GM19099 (cell line): ENCODE results near the gene SLC35F5.

ENCODE experiments used
- POLR2A ChIP-seq: IDR thresholded peaks from 3 replicates; pipeline ENCODE4 v1.6.1; 2011; ENCODE audit warnings: low read depth; ENCODE audit not compliant: insufficient read length; ENCODE audit errors: extremely low read depth

Gene SLC35F5, protein sequence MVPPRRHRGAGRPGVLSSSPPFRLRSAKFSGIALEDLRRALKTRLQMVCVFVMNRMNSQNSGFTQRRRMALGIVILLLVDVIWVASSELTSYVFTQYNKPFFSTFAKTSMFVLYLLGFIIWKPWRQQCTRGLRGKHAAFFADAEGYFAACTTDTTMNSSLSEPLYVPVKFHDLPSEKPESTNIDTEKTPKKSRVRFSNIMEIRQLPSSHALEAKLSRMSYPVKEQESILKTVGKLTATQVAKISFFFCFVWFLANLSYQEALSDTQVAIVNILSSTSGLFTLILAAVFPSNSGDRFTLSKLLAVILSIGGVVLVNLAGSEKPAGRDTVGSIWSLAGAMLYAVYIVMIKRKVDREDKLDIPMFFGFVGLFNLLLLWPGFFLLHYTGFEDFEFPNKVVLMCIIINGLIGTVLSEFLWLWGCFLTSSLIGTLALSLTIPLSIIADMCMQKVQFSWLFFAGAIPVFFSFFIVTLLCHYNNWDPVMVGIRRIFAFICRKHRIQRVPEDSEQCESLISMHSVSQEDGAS

DNA sequence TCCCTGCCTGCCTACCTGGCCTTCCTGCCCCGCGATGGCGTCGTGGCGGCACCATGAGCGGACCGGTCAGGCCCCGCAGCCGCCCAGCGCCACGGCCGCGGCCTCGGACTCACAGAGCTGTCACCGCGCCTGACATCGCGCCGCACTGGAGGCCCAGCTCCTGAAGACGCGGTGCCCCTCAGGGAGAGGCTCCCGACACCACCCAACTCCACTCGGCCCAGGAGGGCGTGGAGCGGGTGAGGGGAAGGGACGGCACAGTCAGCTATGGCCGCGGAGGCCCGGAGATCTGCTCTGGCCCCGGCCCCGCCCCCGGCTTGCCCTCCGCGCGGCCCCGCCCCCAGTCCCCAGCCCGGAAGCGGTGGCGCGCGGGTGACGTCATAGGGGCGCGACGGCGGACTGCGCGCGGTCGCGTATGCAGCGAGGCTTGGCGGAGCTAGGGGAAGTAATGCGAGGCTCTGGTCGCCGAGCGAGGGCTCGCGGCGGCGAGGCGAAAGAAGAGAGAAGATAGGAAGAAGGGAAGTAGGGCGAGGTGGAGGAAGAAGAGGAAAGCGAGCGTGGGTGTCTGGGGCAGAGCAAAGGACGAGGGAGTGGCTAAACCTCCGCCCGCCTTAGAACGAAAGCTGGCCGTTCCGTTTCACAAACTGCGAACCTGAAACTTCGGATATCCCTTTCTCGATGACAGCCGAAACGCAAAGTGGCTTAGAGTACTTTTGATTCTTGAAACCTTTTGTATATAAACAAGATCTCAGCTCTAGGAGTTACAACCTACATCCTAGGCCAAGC lies at the start of gene SLC35F5:
TSS of gene SLC35F5 (minus strand) at position 288 of the 783 bp plus-strand sequence. CDS start at position 55, 233 bp downstream.
- TF ChIP-seq POLR2A, result peak; percentile 75

- TF ChIP-seq POLR2A, result no peak
These were observed 42.9 kb upstream of the SLC35F5 start for GRCh38 chr2:113799375-113799774.

GRCh38 chr2:113797237-113797636 lies 40.8 kb upstream of the SLC35F5 start:
- TF ChIP-seq POLR2A, result no peak

GRCh38 chr2:113796592-113797175 lies 40.2 kb upstream of the SLC35F5 start:
- no peak for TF ChIP-seq POLR2A

- no peak for TF ChIP-seq POLR2A
These were observed 39.0 kb upstream of the SLC35F5 start for GRCh38 chr2:113795405-113795920.

DNA sequence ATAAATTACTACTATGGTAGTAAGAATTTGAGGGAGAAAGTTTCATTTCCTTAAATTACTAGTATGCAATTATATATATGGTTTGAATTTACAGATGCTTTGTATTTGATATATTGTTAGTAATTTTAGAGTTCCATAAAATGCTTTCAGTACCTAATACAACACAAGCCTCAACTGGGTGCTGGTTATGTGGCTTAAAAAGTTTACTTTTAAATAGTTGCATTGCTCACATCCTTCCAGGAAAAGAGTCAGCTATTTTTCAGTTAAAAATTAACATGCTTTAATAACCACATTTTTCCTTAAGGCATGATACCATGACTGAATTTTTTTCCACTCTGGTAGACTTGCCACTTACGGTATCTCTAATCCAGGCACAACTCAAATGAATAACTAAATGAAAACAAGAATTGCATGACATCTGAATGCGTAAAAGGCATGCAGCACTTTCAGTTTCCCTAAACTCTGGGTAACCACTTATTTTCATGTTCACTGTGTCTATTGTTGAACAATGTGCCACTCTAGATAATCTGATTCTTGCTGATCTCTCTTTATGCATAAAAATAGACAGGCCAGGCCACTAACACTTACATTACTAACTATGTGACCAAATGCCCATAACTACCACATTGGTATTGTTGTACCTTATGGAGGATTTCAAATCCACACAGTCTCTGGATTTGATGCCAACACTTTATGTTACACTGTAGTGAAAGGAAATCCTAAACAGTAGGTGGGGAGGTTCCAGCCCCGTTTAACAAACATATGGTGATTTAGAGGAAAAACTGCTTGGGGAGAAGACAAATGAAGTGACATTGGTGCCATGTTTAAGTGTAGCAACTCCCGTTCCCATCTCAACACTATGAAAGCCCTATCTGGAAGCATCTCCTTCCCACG lies 35.5 kb upstream of the SLC35F5 start:
- no peak for TF ChIP-seq POLR2A

DNA sequence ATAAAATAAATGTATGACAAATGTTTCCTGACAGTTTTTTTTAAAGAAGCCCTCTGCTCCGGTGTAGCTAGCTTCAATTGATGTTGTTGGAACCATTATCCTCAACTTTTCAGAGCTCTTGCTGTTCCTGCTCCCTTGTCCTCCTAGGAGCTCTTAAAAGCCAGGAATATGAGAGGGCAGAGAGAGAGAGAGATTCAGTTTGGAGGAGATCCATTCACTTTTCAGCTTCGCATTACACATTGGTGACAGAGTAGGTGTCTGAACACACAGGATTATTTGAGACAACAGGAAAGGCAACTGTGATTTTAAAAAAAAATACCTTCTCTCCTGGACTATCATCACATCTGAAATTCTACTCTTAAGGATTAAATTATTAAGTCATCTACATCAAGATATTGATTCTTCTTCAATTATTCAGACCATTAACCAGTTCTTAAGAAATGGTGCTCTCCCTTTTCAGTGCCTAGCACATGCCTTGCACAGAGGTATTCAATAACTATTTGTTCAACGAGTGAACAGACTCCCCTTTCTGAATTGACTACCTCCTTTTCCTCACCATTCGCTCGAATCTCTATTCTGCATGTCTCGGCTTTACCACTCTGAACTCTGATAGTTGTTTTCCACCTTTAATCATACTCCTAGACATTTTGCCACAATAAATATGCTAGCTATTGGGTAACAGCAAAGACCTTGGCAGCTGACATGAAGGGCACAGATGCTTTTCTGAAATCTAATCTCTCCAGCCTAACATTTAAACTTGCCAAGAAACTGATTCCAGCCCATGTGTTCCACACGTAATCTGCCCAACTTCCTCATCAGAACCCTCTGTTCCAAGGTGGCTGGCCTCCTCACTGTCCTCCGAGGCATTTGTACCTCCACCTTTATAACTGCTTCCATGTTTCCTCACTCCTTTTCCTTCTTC lies 28.6 kb upstream of the SLC35F5 start:
- no peak for TF ChIP-seq POLR2A

GRCh38 chr2:113780472-113780871 lies 24.0 kb upstream of the SLC35F5 start:
- TF ChIP-seq POLR2A, result no peak

- TF ChIP-seq POLR2A, result no peak
These were observed 20.9 kb upstream of the SLC35F5 start for GRCh38 chr2:113777371-113777770.

GRCh38 chr2:113776949-113777348 lies 20.5 kb upstream of the SLC35F5 start:
- TF ChIP-seq POLR2A, result no peak

- TF ChIP-seq POLR2A, result no peak
These were observed 14.5 kb upstream of the SLC35F5 start for GRCh38 chr2:113770929-113771328.

DNA sequence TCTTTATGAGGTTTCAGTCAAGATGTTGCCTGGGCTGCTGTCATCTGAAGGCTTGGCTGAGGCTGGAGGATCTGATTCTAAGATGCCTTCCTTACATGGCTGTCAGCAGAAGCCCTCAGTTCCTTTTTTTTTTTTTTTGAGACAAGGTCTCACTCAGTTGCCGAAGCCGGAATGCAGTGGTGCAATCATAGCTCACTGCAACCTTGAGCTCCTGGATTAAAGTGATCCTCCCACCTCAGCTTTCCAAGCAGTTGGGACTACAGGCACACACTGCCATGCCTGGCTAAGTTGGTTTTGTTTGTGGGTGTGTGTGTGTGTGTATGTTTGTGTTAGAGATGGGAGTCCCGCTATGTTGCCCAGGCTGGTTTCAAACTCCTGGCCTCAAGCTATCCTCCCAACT lies 13.1 kb upstream of the SLC35F5 start:
- TF ChIP-seq POLR2A, result no peak

DNA sequence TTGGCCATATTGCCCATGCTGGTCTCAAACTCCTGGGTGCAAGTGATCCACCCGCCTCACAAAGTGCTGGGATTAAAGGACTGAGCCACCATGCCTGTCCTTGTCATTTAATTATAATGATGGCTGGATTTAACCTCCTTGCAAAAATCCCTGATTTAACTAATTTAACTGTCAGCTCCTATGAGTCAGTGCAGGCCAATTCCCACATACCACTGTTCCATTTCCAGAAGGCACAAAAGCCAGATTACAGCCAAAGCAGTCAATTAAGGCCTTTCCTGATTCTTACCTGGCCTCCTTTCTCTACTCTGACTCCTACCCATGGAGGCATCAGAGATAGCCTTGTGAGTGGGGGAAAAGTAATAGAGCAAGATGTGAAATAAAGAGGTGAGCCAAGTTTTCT lies 12.3 kb upstream of the SLC35F5 start:
- TF ChIP-seq POLR2A, result no peak
